Measurements from ENCODE around the gene SLC35F1. TPM values are rescaled to one million over a fixed set of nuclear protein-coding genes. Genes with fewer than 3 reads are reported as not detected.

The SLC35F1 gene
- total and polyA plus RNA-seq, 3 donors from 2014 or later, result 1.4 to 1.8 (median 1.6) TPM

DNA sequence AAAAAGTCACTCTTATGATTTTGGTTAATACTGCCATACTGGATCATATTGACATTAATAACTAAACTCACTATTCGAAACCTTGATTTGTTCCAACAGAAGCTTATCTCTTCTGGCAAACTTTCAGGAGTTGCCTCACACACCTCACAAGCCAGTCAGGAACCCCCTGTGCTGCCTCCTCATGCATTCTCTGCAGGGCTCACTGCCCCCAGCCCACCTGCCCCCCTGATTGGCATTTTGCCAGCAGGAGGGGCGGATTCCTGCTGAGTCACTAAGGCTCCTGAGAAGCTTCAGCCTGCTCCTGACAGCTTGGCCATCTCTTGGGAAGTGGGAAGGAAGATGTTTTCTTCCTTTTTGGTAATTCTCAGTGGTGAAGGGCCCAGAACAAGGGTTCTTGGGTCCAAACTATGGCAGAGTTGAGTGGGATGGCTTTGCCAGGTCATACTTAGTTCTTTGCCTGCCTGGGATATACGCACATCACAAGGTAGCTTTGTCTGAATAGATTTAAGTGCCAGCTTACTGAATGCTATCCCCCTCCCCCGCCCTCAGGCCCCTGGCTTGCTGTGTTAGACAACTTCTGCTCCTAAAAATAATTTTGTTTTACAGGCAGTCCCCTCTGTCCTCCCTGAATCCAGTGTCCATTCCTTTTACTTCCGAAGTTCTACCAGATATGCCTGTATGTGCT, 31.4 kb downstream of the SLC35F1 start:
- no peaks in the 10 kb centered on the region for H3K4me1 ChIP-seq
- H3K27ac ChIP-seq, result no peak overlapping the region
- WGBS, 2 donors, result 76% methylated on average over 5 of the region's 5 CpGs
- no peaks in the 10 kb centered on the region for H3K36me3 ChIP-seq (ENCODE audit: low read depth, missing control alignments)
- no peaks in the 10 kb centered on the region for H3K27me3 ChIP-seq
- DNase-seq, result no peak
- TF ChIP-seq, protein P1, sequence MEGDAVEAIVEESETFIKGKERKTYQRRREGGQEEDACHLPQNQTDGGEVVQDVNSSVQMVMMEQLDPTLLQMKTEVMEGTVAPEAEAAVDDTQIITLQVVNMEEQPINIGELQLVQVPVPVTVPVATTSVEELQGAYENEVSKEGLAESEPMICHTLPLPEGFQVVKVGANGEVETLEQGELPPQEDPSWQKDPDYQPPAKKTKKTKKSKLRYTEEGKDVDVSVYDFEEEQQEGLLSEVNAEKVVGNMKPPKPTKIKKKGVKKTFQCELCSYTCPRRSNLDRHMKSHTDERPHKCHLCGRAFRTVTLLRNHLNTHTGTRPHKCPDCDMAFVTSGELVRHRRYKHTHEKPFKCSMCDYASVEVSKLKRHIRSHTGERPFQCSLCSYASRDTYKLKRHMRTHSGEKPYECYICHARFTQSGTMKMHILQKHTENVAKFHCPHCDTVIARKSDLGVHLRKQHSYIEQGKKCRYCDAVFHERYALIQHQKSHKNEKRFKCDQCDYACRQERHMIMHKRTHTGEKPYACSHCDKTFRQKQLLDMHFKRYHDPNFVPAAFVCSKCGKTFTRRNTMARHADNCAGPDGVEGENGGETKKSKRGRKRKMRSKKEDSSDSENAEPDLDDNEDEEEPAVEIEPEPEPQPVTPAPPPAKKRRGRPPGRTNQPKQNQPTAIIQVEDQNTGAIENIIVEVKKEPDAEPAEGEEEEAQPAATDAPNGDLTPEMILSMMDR (IDR thresholded peaks at IDR 0.05), result no peak
- TF ChIP-seq POLR2A (IDR thresholded peaks at IDR 0.05), result no peak
- intact Hi-C loops (cut with DNase I; ENCODE audit: low total_unique reads), result no loop called here
- H3K4me3 ChIP-seq, result no peak overlapping the region
- no peaks in the 10 kb centered on the region for H3K9me3 ChIP-seq

DNA sequence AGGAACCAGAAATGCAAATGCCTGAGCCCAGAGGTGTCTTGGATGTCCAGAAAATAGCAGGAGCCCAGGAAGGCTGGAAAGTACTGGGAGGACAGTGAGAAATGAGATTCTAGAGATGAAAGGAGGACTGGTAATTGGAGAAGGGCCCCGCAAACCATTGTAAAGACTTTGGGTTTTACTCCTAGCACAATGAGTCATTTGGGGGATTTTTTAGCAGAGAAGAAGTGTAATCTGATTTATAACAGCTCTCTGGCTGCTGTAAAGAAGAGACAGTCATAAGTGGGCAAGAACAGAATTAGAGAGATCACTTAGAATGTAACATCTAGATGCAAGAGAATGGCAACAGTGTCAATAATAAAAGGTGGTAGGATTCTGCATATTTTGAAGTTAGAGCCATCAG, 40.2 kb downstream of the SLC35F1 start:
- no peak overlapping the region for H3K27ac ChIP-seq
- no peaks in the 10 kb centered on the region for H3K27me3 ChIP-seq
- H3K9me3 ChIP-seq, result no peaks in the 10 kb centered on the region
- TF ChIP-seq POLR2A (IDR thresholded peaks at IDR 0.05), result no peak
- H3K36me3 ChIP-seq (ENCODE audit: low read depth, missing control alignments), result no peaks in the 10 kb centered on the region
- H3K4me1 ChIP-seq, result no peaks in the 10 kb centered on the region
- no peak overlapping the region for H3K4me3 ChIP-seq
- 50 to 73% methylated on average over 1 of the region's 1 CpG for WGBS, 2 donors
- no peak for DNase-seq
- intact Hi-C loops (cut with DNase I; ENCODE audit: low total_unique reads), result no loop called here

DNA sequence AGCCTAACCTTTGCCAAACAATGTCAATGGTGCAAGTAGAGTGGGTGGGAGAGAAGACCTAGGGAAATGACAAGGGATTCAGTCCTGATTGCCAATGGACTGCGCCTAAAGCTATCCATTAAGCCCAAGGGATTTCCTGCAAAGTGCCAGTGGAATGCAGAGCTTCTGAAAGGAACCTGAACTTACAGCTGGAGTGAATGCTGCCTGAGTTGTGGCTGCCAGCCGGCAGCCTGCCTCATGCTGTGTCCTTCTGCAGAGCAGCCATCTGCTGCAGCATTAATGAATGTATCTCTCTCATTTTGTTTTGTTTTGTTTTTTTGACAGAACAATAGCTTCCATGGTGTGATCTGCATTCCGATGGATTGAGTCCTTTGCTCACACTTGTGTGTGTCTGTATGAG, 44.7 kb downstream of the SLC35F1 start:
- Histone ChIP-seq H3K9me3 (no peaks in the 10 kb centered on the region), H3K4me1 (no peaks in the 10 kb centered on the region), H3K27me3 (no peaks in the 10 kb centered on the region), H3K27ac (no peak overlapping the region), H3K4me3 (no peak overlapping the region), H3K36me3 (ENCODE audit: low read depth, missing control alignments) (no peaks in the 10 kb centered on the region)
- TF ChIP-seq, protein P1 (IDR thresholded peaks at IDR 0.05), result no peak
- no peak for TF ChIP-seq POLR2A (IDR thresholded peaks at IDR 0.05)
- intact Hi-C loops (cut with DNase I; ENCODE audit: low total_unique reads), result no loop called here
- WGBS, 2 donors, result 52 to 64% methylated on average over 3 of the region's 3 CpGs
- DNase-seq, result no peak

DNA sequence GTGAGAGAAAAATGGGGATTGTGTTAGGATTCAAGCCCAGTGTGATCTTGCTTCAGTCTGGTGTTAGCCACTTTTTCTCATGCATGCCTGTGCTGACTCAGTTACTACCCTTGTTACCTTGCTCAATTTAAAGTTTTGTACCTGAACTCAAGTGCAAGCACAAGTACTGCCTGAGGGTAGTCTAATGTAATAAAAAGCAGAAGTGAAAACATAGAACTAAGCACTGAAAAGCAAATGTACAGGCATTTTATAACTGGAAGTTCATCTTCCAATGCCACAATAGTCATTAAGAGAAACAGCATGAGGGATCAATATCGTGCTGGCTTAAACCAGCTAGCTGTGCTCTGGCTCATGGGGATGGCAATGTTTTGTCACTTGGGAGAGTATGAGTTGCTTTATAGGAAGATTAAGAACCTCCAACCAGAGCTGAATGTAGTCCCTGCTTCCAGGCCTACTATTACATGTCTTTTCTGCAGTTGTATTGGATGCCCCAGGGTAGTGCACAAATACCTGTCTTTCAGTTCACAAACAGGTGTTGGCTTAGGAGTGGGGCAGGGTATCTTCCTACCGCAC, 48.7 kb downstream of the SLC35F1 start:
- no peak overlapping the region for H3K27ac ChIP-seq
- H3K36me3 ChIP-seq (ENCODE audit: low read depth, missing control alignments), result no peaks in the 10 kb centered on the region
- WGBS, 2 donors, result 83 to 91% methylated on average over 2 of the region's 2 CpGs
- no peak for TF ChIP-seq POLR2A (IDR thresholded peaks at IDR 0.05)
- TF ChIP-seq, protein P1 (IDR thresholded peaks at IDR 0.05), result no peak
- no peaks in the 10 kb centered on the region for H3K4me1 ChIP-seq
- intact Hi-C loops (cut with DNase I; ENCODE audit: low total_unique reads), result no loop called here
- no peak overlapping the region for H3K4me3 ChIP-seq
- no peaks in the 10 kb centered on the region for H3K9me3 ChIP-seq
- no peaks in the 10 kb centered on the region for H3K27me3 ChIP-seq
- no peak for DNase-seq

DNA sequence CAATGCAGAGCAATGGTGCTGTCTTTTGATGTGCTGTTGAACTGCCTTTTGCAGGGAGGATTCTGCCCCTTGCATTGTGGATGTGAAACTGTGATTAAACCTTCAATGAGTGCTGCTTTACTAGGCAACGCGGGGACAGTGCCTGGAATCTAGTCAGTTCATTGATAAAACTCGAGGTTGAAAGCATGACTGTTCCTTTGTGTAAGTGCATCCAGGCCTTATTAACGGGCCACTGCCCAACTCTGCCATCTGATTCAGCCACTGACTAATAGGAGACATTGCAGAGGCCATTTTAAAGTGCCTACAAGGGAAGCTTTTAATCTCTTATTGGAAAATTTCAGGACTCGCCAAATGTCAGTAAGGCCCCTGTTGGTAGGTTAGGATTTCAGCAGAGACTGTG, 49.3 kb downstream of the SLC35F1 start:
- Histone ChIP-seq H3K27ac (no peak overlapping the region), H3K27me3 (no peaks in the 10 kb centered on the region), H3K4me1 (no peaks in the 10 kb centered on the region), H3K4me3 (no peak overlapping the region), H3K36me3 (ENCODE audit: low read depth, missing control alignments) (no peaks in the 10 kb centered on the region), H3K9me3 (no peaks in the 10 kb centered on the region)
- DNase-seq, result no peak
- intact Hi-C loops (cut with DNase I; ENCODE audit: low total_unique reads), result no loop called here
- TF ChIP-seq, protein P1 (IDR thresholded peaks at IDR 0.05), result no peak
- no peak for TF ChIP-seq POLR2A (IDR thresholded peaks at IDR 0.05)
- 83 to 86% methylated on average over 5 of the region's 5 CpGs for WGBS, 2 donors

All from testis (tissue), 3 donors.